ENCODE results near the gene P2RX1. TPM values are rescaled to one million over a fixed set of nuclear protein-coding genes. Genes with fewer than 3 reads are reported as not detected.

The P2RX1 gene
- total RNA-seq, 1 experiment from 2014 or later = not detected

GRCh38 chr17:3927628-3928340 is 11.5 kb upstream of the P2RX1 start:
- no peak for DNase-seq
- H3K4me1 ChIP-seq (ENCODE audit: insufficient read depth, low read length) = no peaks in the 10 kb centered on the region
- WGBS (ENCODE audit: extremely low coverage, insufficient read length, low lambda C conversion rate) = no CpG with 5 or more reads among the region's 15 CpGs
- no peaks in the 10 kb centered on the region for H3K27me3 ChIP-seq (ENCODE audit: insufficient read depth, low read length)
- H4K91ac ChIP-seq (ENCODE audit: insufficient read length, low read depth, low read length) = no peak overlapping the region
- H2BK120ac ChIP-seq (ENCODE audit: low read depth, low read length, poor library complexity, severe bottlenecking) = no peak overlapping the region
- no peak overlapping the region for H2AFZ ChIP-seq (ENCODE audit: low read length)
- no peak overlapping the region for H2AK5ac ChIP-seq (ENCODE audit: insufficient read length, low read length)
- no peak overlapping the region for H3K56ac ChIP-seq (ENCODE audit: insufficient read length, low read depth, low read length)
- Mint-ChIP-seq H3K4me3 (no peak overlapping the region), H3K27me3 (ENCODE audit: low read depth) (no peaks in the 10 kb centered on the region), H3K27ac (peak overlapping the region in 2 of 3 experiments; percentile 48 to 81; a peak in 2 of 7 replicates), H3K4me1 (peaks cover 9 to 27% of the 10 kb centered on the region in 2 experiments; a peak in 3 of 4 replicates), H3K36me3 (ENCODE audit: insufficient read depth in 1 of 3, low read depth in 3 of 3) (0 out of 7 replicates have a peak, but pooled peaks cover 0 to 3% (median 0%) of the 10 kb centered on the region in 3 experiments), H3K9me3 (no peaks in the 10 kb centered on the region)
- no peak overlapping the region for H2BK12ac ChIP-seq (ENCODE audit: insufficient read length, low read depth, low read length)
- H4K5ac ChIP-seq (ENCODE audit: insufficient read length, low read depth, low read length) = no peak overlapping the region
- H3K9ac ChIP-seq (ENCODE audit: extremely low read depth, insufficient read length, low read length) = no peak overlapping the region
- H2BK20ac ChIP-seq (ENCODE audit: low read depth, low read length, poor library complexity, severe bottlenecking) = no peak overlapping the region
- no peak for TF ChIP-seq CTCF (conservative IDR thresholded peaks at IDR 0.05)
- H3K27ac ChIP-seq (ENCODE audit: insufficient read length, low read depth, low read length) = no peak overlapping the region
- H3K14ac ChIP-seq (ENCODE audit: insufficient read depth, low read length) = no peak overlapping the region
- H2BK5ac ChIP-seq (ENCODE audit: insufficient read length, low read length) = no peak overlapping the region
- H3K79me2 ChIP-seq (ENCODE audit: insufficient read depth, low read length) = no peaks in the 10 kb centered on the region
- H3K79me1 ChIP-seq (ENCODE audit: insufficient read depth, low read depth, low read length, poor library complexity, severe bottlenecking) = no peaks in the 10 kb centered on the region
- no peak overlapping the region for H2BK15ac ChIP-seq (ENCODE audit: low read depth, low read length)
- no peak overlapping the region for H4K8ac ChIP-seq (replicated peaks; ENCODE audit: insufficient read length, low read depth, low read length)
- no peaks in the 10 kb centered on the region for H4K20me1 ChIP-seq (ENCODE audit: control insufficient read depth, insufficient read depth, insufficient read length)
- H3K4ac ChIP-seq (ENCODE audit: low read depth, low read length) = no peak overlapping the region
- no peak overlapping the region for H3K18ac ChIP-seq (ENCODE audit: insufficient read length, low read depth, low read length)
- no peak overlapping the region for H3T11ph ChIP-seq (ENCODE audit: low read length)
- H3K9me3 ChIP-seq (ENCODE audit: control insufficient read depth, low read depth, low read length) = no peaks in the 10 kb centered on the region
- H3K4me2 ChIP-seq (ENCODE audit: insufficient read depth, insufficient read length, low read length) = no peak overlapping the region
- H3K23me2 ChIP-seq (ENCODE audit: insufficient read length, low read depth, low read length, poor library complexity, severe bottlenecking) = no peaks in the 10 kb centered on the region
- H3K23ac ChIP-seq (ENCODE audit: insufficient read length, low read depth, low read length) = no peak overlapping the region
